Cerebellar cortex (tissue), 1 donor: ENCODE results near the gene TBCCD1.
A peak's percentile ranks its signal among the peaks of the same experiment; 100 is the strongest.

ENCODE experiments used
- DNase-seq: peaks from one replicate; pipeline ENCODE4 v3.0.0-alpha.2; 2015; ENCODE audit warnings: low spot score

TBCCD1 gene

GRCh38 chr3:186567072-186567921 lies at the start of gene TBCCD1:
Gene TBCCD1 (minus strand): TSS chr3:186567339. CDS start chr3:186564329, 3,010 bp downstream.
- peak; percentile 91 for DNase-seq

GRCh38 chr3:186616299-186616617 lies 49.1 kb upstream of the TBCCD1 start:
- DNase-seq, result no peak

GRCh38 chr3:186614597-186615483 lies 47.7 kb upstream of the TBCCD1 start:
- DNase-seq, result peak; percentile 82

DNA sequence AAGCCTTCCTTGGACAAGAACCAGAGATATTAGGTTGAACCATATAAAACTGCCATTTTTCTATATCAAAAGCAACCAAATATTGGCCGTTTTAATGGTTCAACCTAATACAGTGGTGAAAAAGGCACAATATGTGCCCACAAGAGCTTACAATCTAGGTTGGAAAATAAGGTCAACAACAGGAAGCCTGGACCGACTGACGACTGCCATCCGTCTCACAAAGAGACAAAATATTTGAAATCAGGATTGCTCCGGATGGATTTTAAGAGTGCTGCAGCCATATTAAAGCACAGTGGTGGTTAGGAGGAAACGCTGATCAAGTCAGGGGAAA lies 47.1 kb upstream of the TBCCD1 start:
- no peak for DNase-seq

- no peak for DNase-seq
Measured at GRCh38 chr3:186613637-186614265, 46.6 kb upstream of the TBCCD1 start.

DNA sequence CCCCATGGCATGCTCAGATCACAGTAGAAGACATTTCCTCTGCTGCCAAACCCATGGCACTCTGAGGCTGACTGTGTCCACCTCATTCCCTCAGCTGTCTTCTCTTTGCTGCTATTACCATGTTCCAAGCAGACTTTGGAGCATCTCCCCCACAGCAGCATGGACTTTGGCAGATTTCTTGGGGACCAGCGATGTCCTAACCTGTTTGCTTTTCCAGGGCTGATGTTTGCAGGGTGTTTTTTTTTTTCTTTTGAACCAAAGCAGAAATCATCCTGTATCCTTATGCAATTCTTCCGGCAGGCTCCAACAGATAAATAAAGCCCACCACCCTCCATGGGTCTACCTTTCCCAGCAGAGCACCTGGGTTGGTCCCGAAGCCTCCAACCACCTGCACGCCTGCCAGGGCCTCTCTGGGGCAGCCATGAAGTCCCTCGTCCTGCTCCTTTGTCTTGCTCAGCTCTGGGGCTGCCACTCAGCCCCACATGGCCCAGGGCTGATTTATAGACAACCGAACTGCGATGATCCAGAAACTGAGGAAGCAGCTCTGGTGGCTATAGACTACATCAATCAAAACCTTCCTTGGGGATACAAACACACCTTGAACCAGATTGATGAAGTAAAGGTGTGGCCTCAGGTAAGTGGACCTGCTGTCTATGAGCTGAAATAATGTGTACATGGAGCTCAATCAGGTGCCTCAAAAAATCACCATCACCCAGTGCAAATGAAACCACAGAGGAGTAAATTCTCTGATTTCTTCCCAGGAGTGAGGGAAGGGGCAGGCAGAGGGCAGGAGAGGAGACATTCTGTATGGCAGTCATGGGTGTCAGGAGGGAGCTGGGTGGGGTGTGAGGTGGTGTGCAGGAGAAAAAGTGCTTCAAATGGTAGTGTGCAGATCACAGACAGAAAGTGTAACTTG lies 45.8 kb upstream of the TBCCD1 start, which contains the start of gene AHSG:
Gene AHSG, plus strand, starts transcription at position 340 of the 916 bp plus-strand sequence. Its CDS starts 82 bp downstream, at position 422.
- no peak for DNase-seq

GRCh38 chr3:186612065-186612464 lies 44.9 kb upstream of the TBCCD1 start:
- DNase-seq, result no peak

DNA sequence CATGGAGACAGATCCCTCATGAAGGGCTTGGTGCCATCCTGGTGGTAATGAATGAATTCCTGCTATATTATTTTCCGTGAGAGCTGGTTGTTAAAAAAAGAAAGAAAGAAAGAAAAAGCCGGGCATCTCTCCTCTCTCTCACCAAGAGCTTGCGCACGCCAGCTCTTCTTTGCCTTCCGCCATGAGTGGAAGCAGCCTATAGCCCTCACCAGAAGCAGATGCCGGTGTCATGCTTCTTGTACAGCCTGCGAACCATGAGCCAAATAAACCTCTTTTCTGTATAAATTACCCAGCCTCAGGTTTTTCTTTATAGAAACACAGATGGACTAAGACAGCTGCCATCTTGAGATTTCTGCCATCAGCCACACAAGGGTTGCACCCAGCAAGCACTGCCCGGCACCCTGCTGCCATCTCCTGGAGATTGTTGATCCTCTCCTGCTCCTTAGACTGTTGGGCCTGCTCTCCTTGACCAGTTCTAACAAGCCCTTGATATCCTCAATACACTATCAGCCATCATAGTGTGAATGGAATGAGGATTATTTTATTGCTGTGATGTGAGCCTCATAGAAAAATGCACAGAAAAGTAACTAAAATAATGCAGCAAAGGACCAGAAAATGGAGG lies 42.2 kb upstream of the TBCCD1 start:
- DNase-seq, result no peak

DNA sequence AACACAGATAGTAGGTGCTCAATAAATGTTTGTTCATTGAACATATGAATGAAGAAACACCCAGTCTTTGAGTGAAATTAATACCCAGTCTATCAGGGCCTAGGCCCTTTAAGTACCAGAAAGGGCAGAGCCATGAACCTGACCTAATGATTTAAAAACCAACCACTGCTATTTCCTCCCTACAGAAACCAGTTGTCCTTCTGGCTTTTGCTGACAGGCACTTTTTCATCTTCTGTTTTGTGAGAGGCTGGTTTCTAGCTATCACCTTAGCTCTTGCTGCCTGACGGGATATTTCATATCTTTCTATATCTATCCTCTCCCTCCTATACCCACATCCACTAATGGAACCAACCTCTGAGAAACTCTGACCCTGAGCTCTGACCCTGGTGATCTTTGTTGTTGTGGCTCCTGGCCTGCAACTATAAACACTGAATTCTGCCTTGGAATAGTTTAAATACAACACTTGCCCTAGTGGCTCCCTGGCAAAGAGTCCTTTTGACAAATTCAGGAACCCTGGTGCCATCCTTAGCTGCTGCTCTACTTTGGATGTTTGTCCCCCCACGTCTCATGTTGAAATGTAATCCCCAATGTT lies 41.6 kb upstream of the TBCCD1 start:
- no peak for DNase-seq

DNA sequence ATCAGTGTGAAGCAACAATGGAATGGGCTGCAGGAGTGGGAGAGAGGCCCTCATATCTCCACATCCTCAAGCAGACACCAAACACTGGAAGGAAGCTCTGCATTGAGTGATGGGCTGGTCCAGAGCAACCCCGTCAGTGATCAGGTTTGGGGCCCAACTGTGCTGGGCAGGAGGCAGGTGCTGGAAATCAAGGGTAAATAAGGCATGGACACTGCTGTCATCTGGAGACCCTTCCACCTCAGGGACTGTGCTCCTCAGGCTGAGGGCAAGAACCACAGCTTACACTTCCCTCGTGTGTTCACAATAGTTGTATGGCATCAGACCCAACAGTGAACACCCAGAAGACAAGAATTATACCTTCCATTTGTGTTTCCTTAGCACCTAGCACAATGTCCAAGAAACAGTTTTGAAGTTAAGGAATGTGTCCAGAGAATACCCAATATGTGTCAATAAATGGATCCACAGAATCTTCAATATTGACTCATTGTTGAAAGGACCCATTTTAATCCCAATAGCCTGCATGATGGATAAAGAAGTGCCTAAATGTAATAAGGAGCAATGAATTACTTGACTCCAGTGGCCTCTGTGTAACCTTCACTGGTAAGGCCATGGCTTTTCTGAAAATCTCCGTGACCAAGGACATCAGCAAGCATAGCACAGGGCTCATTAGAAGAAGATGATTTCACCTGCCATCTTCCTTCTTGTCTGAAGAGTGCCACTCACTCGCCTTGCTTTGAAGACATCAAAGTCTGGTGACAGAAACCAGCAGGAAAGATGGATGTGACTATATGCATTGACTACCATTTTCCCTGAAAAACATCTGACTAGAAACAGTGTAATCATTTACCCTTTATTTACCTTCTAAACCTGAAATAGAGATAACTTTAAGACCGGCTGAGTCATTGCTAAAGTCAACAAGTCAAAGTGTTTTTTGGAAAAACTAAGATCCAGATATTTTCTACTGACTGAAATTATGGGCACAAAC lies 38.7 kb upstream of the TBCCD1 start:
- DNase-seq, result no peak

DNA sequence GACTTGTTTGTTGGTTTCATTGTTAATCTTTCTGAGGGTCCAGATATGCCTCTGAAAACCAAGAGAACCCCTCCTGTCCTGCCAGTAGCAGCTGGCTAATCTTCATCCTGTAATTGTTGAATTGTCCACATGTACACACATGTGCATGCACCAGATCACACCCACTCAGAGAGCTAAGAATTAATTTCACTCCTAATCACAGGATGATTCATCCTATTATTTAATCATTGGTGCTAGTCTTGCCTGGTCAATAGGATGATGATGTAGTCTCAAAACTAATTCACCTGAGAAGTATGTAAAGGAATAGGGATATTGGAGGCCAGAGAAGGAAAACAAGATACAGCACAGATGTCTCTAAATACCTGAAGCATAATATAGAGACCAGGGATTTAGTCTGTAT lies 37.9 kb upstream of the TBCCD1 start:
- DNase-seq, result no peak

GRCh38 chr3:186603159-186603558 lies 36.0 kb upstream of the TBCCD1 start:
- no peak for DNase-seq

DNA sequence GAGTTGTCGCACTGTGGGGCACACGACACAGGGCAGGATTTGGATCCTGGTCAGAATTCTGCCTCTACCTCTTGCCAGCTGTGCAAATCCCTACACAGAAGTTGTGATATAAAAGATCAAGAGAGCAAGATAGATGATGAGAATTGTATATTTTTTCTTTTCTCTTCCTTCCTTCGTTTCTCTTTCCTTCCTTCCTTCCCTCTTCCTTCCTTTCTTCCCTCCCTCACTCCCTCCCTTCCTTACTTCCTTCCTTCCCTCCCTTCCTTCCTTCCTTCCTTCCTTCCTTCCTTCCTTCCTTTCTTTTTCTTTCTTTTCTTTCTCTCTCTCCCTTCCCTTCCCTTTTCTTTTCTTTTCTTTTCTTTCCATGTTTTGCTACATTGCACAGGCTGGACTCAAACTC lies 33.8 kb upstream of the TBCCD1 start:
- DNase-seq, result no peak

DNA sequence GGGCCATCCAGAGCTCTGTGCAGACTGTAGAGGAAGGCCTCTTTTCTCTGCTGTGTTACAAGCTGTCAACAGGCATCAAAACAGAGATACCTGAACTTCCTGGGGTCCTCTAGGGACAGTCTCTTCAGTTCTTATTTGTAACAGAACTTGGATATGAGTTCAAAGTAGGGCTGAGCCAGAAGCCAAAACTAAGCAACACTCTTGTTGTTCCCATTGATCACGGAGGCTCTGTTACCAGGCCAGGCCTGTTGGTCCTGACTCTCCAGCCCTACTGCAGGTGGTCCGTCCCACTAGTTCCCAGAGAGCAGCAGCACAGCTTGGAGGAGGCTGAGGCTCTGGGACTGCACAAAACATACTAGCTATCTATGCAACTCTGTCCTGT lies 32.6 kb upstream of the TBCCD1 start:
- no peak for DNase-seq

GRCh38 chr3:186599142-186599784 lies 32.1 kb upstream of the TBCCD1 start:
- no peak for DNase-seq

GRCh38 chr3:186598794-186599141 lies 31.6 kb upstream of the TBCCD1 start:
- DNase-seq, result no peak

DNA sequence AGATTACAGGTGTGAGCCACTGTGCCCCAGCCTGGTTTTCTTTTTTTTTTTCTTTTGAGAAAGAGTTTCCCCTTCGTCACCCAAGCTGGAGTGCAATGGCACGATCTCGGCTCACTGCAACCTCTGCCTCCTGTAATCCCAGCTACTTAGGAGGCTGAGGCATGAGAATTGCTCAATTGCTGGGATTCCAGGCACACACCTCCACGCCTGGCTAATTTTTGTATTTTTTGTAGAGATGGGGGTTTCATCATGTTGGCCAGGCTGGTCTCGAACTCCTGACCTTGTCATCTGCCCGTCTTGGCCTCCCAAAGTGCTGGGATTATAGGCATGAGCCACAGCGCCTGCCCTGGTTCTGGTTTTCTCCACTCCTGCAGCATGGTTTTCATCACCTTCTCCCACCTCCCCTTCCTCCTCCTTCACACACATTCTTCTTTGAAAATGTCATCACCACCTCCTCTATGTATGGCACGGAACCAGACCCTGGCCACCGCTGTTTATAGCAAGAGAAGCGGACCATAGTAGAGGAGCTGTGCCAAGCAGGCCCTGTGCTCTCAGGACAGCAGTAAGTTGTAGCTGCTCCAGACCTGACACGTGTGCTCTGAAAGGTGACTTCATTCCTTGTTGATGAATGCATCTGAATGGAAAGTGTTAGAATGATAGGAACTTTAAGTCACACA lies 31.1 kb upstream of the TBCCD1 start:
- DNase-seq, result no peak

DNA sequence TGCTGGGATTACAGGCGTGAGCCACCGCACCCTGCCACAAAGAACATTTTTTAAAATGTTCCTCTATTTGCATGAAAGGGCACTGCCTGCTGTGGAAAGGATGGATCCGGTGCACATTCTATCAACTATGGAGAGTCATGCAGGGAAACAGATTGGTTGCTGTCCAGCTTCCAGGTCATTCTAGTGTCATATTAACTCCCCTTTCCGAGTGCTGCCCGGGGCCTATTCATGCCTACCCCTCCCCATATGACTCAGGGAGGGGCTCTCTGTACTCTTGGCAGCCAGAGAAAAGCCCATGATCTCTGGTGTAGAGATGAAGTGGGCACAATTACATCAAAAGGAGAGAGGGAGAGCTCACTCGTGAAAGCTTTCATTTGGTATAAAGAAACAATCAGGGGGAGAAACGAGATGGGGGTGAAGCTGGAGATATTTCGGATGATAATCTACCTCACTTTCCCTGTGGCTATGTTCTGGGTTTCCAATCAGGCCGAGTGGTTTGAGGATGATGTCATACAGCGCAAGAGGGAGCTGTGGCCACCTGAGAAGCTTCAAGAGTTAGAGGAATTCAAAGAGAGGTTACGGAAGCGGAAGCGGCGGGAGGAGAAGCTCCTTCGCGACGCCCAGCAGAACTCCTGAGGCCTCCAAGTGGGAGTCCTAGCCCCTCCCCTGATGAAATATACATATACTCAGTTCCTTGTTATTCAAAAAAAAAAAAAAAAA lies 29.6 kb upstream of the TBCCD1 start:
- no peak for DNase-seq
